Astrocyte (in vitro differentiated cells and primary cell): ENCODE data around the gene BPNT1.
"Not testable (repeated sequence)": the region's sequence is repeated elsewhere in the genome, so short reads cannot be mapped to it uniquely, and the experiment has no call there.

ENCODE experiments used
- EZH2 ChIP-seq: IDR thresholded peaks from 2 replicates; pipeline ENCODE4 v1.6.1; 2012; ENCODE audit warnings: mild to moderate bottlenecking, low read length, inconsistent platforms; ENCODE audit not compliant: insufficient read depth
- TF ChIP-seq, protein P1 (sequence below): IDR thresholded peaks from 2 replicates; pipeline ENCODE4 v1.5.1; 2011; ENCODE audit warnings: low read depth, mild to moderate bottlenecking, inconsistent platforms, low read length, moderate library complexity; ENCODE audit not compliant: insufficient read depth

DNA sequence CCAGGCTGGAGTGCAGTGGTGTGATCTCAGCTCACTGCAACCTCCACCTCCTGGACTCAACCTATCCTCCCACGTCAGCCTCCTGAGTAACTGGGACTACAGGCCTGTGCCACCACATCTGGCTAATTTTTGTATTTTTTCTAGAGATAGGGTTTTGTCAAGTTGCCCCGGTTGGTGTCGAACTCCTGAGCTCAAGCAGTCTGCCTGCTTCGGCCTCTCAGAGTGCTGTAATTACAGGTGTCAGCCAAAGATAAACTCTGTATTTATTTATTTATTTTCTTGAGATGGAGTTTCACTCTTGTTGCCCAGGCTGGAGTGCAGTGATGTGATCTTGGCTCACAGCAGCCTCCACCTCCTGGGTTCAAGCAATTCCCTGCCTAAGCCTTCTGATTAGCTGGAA is 23.0 kb upstream of the BPNT1 start:
- TF ChIP-seq, protein P1, sequence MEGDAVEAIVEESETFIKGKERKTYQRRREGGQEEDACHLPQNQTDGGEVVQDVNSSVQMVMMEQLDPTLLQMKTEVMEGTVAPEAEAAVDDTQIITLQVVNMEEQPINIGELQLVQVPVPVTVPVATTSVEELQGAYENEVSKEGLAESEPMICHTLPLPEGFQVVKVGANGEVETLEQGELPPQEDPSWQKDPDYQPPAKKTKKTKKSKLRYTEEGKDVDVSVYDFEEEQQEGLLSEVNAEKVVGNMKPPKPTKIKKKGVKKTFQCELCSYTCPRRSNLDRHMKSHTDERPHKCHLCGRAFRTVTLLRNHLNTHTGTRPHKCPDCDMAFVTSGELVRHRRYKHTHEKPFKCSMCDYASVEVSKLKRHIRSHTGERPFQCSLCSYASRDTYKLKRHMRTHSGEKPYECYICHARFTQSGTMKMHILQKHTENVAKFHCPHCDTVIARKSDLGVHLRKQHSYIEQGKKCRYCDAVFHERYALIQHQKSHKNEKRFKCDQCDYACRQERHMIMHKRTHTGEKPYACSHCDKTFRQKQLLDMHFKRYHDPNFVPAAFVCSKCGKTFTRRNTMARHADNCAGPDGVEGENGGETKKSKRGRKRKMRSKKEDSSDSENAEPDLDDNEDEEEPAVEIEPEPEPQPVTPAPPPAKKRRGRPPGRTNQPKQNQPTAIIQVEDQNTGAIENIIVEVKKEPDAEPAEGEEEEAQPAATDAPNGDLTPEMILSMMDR = not testable (repeated sequence)
- not testable (repeated sequence) for TF ChIP-seq EZH2
